HG03097 (cell line): ENCODE results near the gene ADAD1.

ENCODE experiments used
- ATAC-seq: cut with Tn5 transposase; IDR thresholded peaks from one replicate; pipeline ENCODE4 v1.9.1; 2021; ENCODE audit not compliant: unreplicated experiment, low FRiP score

ADAD1 gene

GRCh38 chr4:122453384-122453995, 74.7 kb downstream of the ADAD1 start:
- no peak for ATAC-seq

- ATAC-seq = no peak
Measured at GRCh38 chr4:122456231-122457116, 77.7 kb downstream of the ADAD1 start, which contains the start of gene IL2. Gene IL2 (minus strand): TSS chr4:122456725. CDS start chr4:122456440, 285 bp downstream.

DNA sequence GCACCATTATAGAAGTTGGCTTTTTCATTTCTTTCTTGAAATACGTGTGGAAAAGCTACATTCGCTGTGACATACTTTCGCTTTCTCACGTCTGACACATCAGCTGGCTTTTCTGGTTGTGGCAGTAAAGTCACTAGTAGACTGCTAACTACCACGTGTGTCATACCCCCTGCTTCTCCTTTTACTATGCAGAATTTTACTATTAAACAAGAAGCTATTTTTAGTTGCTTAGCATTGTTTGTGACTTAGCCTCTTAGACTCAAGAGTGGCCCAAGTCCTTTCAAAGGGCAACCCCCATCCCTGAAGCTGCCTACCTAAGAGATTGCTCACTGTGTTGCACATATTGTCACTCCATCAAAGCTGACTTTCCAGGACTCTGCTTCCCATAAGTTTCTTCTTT, 79.8 kb downstream of the ADAD1 start:
- no peak for ATAC-seq

DNA sequence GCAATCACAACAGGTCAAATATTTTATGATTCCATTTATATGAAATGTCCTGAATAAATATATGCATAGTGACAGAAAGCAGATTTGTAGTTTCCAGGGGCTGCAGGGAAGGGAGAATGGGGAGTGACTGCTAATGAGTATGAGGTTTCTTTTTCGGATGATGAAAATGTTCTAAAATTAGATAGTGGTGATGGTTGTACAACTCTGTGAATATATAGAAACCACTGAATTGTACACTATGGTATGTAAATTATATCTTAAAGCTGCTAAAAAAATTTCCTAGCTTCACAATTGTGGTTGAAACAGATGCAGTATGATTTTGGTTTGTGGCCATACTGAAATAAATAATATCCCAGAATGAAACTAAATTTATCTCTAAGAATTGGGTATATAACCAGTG, 90.6 kb downstream of the ADAD1 start:
- ATAC-seq = no peak

DNA sequence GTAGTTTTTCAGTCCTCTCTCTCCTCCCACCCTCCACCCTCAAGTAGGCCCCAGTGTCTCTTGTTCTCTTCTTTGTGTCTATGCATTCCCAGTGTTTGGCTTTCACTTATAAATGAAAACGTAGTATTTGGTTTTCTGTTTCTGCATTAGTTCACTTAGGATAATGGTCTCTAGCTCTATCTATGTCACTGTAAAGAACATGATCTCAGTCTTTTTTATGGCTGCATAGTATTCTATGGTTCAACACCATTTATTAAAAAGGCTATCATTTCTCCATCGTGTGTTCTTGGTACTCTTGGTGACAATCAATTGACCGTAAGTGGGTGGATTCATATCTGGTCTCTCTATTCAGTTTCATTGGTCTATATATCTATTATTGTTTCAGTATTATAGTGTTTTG, 96.4 kb downstream of the ADAD1 start:
- no peak for ATAC-seq

DNA sequence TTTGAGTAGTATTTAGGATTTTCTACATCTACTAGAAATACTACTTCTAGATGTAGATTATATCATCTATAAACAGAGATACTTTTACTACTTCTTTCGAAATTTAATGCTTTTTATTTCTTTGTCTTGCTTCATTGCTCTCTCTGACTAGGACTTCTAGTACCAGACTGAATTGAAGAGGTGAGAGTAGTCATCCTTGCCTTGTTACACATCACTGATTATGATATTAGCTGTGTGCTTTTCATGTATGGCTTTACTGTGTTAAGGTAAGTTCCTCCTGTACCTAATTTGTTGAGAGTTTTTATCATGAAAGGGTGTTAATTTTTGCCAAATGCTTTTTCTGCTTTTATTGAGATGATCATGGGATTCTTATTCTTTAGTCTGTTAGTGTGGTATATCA, 97.3 kb downstream of the ADAD1 start:
- ATAC-seq = no peak

DNA sequence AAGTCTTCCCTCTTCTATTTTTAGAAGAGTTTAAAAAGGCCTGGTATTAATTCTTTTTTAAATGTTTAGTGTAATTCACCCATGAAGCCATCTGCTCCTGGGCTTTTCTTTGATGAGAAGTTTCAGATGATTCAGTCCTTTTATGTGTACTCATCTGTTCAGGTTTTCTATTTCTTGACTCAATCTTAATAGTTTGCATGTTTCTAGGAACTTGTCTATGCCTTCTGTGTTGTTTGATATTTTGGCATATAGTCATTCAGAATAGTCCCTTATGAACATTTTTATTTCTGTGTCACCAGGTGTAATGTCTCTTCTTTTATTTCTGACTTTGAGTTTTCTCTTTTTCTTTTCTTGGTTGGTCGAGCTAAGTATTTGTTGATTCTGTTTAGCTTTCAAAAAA, 97.9 kb downstream of the ADAD1 start:
- ATAC-seq = no peak
